Stimulated activated CD4-positive, alpha-beta T cell treated with anti-CD3 and anti-CD28 coated beads, Interleukin-12 subunit alpha, Interleukin-12 subunit beta, amount 100 ng/mL, for 24 hours (primary cell): Measurements from ENCODE around the gene LRBA.

Experiments
- DNase-seq, 2 experiments: peaks; one replicate each; pipeline ENCODE4 v3.0.0-alpha.2; 2020; ENCODE audit warnings: low read depth in 2 of 2

The LRBA gene

GRCh38 chr4:150805183-150806025 is 209.7 kb downstream of the LRBA start:
- no peak for DNase-seq

- no peak for DNase-seq
These were observed 213.3 kb downstream of the LRBA start for GRCh38 chr4:150801833-150802232.

GRCh38 chr4:150799207-150799606 is 215.9 kb downstream of the LRBA start:
- DNase-seq = no peak

DNA sequence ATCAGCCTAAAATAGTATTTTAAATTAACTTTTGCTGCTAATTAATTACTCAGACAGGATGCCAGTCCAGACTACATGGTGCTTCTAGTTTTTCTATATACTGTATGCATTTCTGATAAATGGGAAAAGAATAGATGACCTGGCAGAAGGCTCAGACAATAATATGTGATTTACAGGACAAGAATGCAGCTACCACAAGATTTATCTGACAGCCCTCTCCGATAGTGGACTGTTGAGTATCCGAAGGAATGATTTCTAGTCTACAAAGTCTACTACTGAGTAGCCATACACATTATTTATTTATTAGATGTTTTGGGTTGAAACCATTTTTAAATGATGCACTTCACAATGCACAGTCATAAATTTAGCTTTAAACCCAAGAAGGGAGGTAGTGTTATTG is 220.4 kb downstream of the LRBA start:
- DNase-seq = no peak

DNA sequence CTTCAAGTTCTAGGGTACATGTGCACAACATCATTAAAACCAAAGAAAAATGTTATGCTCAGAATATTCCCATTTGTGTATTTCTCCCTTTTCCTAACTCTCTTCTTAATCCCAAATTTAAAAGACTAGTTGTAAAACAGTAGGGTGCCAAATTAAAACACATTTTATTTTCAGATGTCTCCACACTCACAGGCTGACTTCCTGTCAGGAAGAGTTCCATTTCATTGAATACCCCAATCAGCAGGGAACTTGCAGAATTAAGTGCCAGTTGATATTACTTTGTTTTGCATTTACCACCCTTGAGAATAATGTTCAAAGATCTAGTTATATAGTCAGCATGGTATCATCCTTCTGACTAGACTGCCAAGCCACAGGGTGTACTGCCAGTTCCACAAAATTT is 225.2 kb downstream of the LRBA start:
- no peak for DNase-seq

DNA sequence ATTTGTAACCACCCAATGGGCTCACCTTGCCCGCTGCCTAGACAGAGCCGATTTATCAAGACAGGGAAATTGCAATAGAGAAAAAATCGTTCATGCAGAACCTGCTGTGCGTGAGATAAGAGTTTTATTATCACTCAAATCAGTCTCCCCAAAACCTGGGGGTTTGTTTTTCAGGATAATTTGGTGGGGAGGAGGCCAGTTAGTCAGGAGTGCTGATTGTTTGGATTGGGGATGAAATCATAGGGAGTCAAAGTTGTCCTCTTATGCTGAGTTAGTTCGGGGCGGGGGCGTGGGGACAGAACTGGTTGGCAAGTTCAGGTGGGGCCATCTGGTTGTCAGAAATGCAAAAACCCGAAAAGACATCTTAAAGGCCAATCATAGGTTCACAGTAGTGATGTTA is 230.1 kb downstream of the LRBA start:
- DNase-seq = no peak

GRCh38 chr4:150784305-150784704 is 230.8 kb downstream of the LRBA start:
- DNase-seq = no peak

DNA sequence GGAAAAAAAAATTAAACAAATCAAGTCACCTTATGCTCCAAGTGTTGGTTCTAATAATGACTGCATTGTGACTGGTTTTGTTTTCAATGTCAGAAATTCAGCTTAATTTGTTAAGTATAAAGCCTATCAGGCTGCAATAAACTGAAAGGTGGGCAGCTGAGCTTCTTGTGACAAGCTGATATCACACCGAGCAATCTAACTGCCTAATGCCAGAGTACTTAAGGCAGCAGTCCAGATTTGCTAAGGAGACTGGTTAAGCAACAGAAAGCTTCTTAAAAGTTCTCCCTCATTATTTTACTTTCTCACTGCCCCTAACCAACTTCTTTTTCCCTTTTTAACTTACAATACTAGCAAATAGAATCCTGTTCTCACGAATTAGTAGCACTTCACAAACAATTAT is 232.2 kb downstream of the LRBA start:
- no peak for DNase-seq

- DNase-seq = no peak
These were observed 232.8 kb downstream of the LRBA start for GRCh38 chr4:150782311-150782710.

GRCh38 chr4:150781191-150781590 is 233.9 kb downstream of the LRBA start:
- DNase-seq = no peak

- DNase-seq = no peak
These were observed 235.4 kb downstream of the LRBA start for GRCh38 chr4:150779707-150780106.

- no peak for DNase-seq
These were observed 241.2 kb downstream of the LRBA start for GRCh38 chr4:150773729-150774449.

DNA sequence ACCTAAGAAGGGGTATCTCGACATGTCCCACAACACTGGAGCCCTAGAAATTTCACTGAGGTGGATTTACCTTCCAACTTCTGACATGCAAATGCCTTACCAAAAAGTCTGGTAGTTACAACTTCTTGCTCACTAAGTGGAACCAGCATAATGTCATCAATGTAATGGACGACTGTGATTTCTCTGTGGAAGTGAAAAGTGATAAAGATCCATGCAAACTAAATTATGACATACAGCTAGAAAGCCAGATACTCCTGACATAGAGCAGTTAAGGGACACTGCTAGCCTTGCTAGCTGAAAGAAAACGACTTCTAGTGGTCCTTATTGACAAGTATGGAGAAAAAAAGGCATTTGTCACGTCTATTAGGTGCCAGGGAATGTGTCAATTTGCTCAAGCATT is 242.1 kb downstream of the LRBA start:
- DNase-seq = no peak

- DNase-seq = no peak
These were observed 243.7 kb downstream of the LRBA start for GRCh38 chr4:150771382-150771781.

DNA sequence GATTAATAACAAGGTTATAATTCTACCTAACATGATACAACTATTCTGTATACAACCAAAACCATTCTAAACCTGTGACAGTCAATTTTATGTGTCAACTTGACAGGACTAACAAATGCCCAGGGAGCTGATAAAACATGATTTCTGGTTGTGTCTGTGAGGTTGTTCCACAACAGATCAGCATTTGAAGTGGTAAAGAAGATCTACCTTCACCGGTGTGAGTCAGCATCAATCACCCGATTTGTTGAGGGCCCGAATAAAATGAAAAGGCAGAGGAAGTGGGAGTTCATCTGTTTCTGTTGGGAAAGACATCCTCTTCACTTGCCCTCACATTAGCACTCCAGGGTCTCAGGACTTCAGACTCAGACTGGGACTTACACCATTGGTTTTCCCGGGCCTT is 245.2 kb downstream of the LRBA start:
- no peak for DNase-seq

DNA sequence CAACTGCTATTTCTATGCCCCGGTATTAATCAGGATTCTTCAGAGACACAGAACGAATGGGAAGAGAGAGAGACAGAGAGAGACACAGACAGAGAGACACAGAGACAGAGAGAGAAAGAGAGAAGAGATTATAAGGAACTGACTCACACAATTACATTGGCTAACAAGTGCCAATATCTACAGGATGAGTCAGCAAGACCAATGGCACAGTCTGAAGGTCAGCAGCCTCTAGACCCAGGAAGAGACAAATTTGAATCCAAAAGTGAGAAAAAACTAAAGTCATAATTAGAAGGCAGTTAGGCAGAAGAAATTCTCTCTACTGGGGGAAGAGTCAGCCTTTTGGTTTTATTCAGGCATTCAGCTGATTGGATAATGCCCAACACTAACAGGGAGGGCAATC is 245.8 kb downstream of the LRBA start:
- no peak for DNase-seq

DNA sequence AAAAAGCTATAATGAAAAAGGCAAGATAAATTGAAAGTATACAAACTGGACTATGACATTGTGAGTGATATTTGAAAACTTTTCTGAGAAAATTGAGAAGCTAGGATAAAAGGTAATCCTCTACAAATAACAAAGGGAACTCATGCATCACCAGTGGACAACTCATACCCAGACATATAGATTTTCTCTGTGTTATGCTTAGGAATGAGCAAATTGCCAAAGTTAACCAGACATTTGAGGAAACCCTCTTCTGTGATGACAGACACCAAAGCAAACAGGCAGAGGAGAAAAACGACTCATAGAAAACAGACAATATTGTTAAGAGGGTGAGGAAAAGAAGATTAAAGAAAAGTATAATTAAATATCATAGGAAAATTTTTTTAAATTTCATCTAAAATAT is 246.6 kb downstream of the LRBA start:
- DNase-seq = no peak

DNA sequence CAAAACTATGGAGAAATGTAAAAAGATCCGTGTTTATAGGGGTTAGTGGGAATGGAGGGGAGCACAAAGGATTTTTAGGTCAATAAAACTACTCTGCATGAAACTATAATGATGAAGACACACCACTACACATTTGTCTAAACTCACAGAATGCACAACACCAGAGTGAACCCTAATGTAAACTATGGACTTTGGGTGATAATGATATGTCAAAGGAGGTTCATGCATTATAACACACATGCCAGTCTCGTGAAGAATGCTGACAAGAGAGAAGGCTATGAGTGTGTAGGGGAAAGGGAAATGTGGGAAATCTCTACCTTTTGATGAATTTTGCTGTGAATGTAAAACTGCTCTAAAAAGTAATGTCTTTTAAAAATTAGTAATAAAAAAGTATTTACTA is 249.9 kb downstream of the LRBA start:
- DNase-seq = no peak

DNA sequence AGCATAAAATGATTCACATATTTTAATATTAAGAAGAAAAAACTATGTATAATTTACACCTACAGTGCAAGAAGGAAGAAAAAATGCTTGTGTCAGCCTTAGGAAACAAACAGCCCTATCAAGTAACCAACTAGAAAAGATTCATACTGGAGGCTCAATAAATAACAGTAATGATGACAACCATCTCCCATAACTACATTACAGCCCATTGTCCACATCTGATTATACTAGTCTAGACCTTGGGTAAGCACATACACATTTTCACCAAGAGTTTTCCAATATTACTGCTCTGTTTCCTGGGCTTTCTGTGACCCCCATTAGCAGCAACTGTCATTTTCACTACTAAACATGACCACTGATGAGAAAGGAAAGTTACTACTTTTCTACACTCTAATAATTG is 263.4 kb downstream of the LRBA start:
- no peak for DNase-seq

- DNase-seq = no peak
These were observed 264.3 kb downstream of the LRBA start for GRCh38 chr4:150750824-150751223.

GRCh38 chr4:150746156-150746555 is 268.9 kb downstream of the LRBA start:
- DNase-seq = no peak

GRCh38 chr4:150744570-150744969 is 270.5 kb downstream of the LRBA start:
- DNase-seq = no peak

- DNase-seq = no peak
These were observed 271.3 kb downstream of the LRBA start for GRCh38 chr4:150743564-150744342.
